Pons (tissue), 1 donor: ENCODE data around the gene PPP1R2B.

Experiments used
- DNase-seq: peaks from one replicate; pipeline ENCODE4 v3.0.0-alpha.2; 2016; ENCODE audit warnings: low spot score

Gene PPP1R2B

GRCh38 chr5:156879665-156880285 is 29.7 kb downstream of the PPP1R2B start:
- DNase-seq, result no peak

GRCh38 chr5:156883316-156883875 is 33.3 kb downstream of the PPP1R2B start:
- DNase-seq, result no peak

- no peak for DNase-seq
These were observed 38.4 kb downstream of the PPP1R2B start for GRCh38 chr5:156888520-156888919.

- DNase-seq, result no peak
These were observed 42.1 kb downstream of the PPP1R2B start for GRCh38 chr5:156892223-156892622.

- no peak for DNase-seq
These were observed 42.8 kb downstream of the PPP1R2B start for GRCh38 chr5:156892864-156893263.

- DNase-seq, result no peak
These were observed 43.4 kb downstream of the PPP1R2B start for GRCh38 chr5:156893517-156893916.

GRCh38 chr5:156896546-156896945 is 46.5 kb downstream of the PPP1R2B start:
- DNase-seq, result no peak
